H9 (cell line): ENCODE results near the gene TNC. TPM values are rescaled to one million over a fixed set of nuclear protein-coding genes. Genes with fewer than 3 reads are reported as not detected.

Experiments
- DNase-seq: peaks from one replicate; pipeline ENCODE4 v3.0.0-alpha.2; 2017
- H2AFZ ChIP-seq: one replicate; pipeline ENCODE4 v1.6.1; 2013; ENCODE audit warnings: mild to moderate bottlenecking, low read length, control low read depth, moderate library complexity
- H2AK5ac ChIP-seq: 2 replicates; pipeline ENCODE4 v1.6.1; 2013; ENCODE audit warnings: low read length, control low read depth, mixed read lengths; ENCODE audit not compliant: insufficient read length
- H2BK120ac ChIP-seq: one replicate; pipeline ENCODE4 v1.6.1; 2013; ENCODE audit warnings: low read depth, mild to moderate bottlenecking, low read length, control low read depth, inconsistent platforms; ENCODE audit not compliant: poor library complexity, severe bottlenecking
- H2BK12ac ChIP-seq: 2 replicates; pipeline ENCODE4 v1.6.1; 2013; ENCODE audit warnings: low read length, control low read depth, mixed read lengths, low read depth; ENCODE audit not compliant: insufficient read length
- H2BK15ac ChIP-seq: 2 replicates; pipeline ENCODE4 v1.6.1; 2013; ENCODE audit warnings: low read depth, low read length, control low read depth
- H2BK20ac ChIP-seq: one replicate; pipeline ENCODE4 v1.6.1; 2013; ENCODE audit warnings: low read depth, mild to moderate bottlenecking, low read length, control low read depth, inconsistent platforms; ENCODE audit not compliant: poor library complexity, severe bottlenecking
- H2BK5ac ChIP-seq: 2 replicates; pipeline ENCODE4 v1.6.1; 2013; ENCODE audit warnings: low read length, control low read depth, mixed read lengths; ENCODE audit not compliant: insufficient read length
- H3K14ac ChIP-seq: 2 replicates; pipeline ENCODE4 v1.6.1; 2013; ENCODE audit warnings: low read length, control low read depth; ENCODE audit not compliant: insufficient read depth
- H3K18ac ChIP-seq: 2 replicates; pipeline ENCODE4 v1.6.1; 2013; ENCODE audit warnings: low read depth, mild to moderate bottlenecking, mixed read lengths, low read length, control low read depth; ENCODE audit not compliant: insufficient read length
- H3K23ac ChIP-seq: 2 replicates; pipeline ENCODE4 v1.6.1; 2013; ENCODE audit warnings: low read length, control low read depth, mixed read lengths, low read depth; ENCODE audit not compliant: insufficient read length
- H3K23me2 ChIP-seq: 2 replicates; pipeline ENCODE4 v1.6.1; 2013; ENCODE audit warnings: low read depth, mild to moderate bottlenecking, mixed read lengths, low read length, control low read depth; ENCODE audit not compliant: insufficient read length, poor library complexity, severe bottlenecking
- H3K27ac ChIP-seq: 2 replicates; pipeline ENCODE4 v1.5.1; 2013; ENCODE audit warnings: low read length, control low read depth, mixed read lengths, low read depth; ENCODE audit not compliant: insufficient read length
- H3K27me3 ChIP-seq: 2 replicates; pipeline ENCODE4 v1.6.1; 2013; ENCODE audit warnings: low read length, control low read depth, inconsistent platforms; ENCODE audit not compliant: insufficient read depth
- H3K4ac ChIP-seq: 2 replicates; pipeline ENCODE4 v1.6.1; 2013; ENCODE audit warnings: low read depth, mild to moderate bottlenecking, control low read depth, inconsistent platforms, low read length, moderate library complexity
- H3K4me1 ChIP-seq: 2 replicates; pipeline ENCODE4 v1.6.1; 2013; ENCODE audit warnings: low read length, control low read depth, inconsistent platforms; ENCODE audit not compliant: insufficient read depth
- H3K4me2 ChIP-seq: 2 replicates; pipeline ENCODE4 v1.6.1; 2013; ENCODE audit warnings: low read length, control low read depth, mixed read lengths; ENCODE audit not compliant: insufficient read length, insufficient read depth
- H3K56ac ChIP-seq: 2 replicates; pipeline ENCODE4 v1.6.1; 2013; ENCODE audit warnings: low read depth, mild to moderate bottlenecking, mixed read lengths, low read length, control low read depth; ENCODE audit not compliant: insufficient read length
- H3K79me1 ChIP-seq: 2 replicates; pipeline ENCODE4 v1.6.1; 2013; ENCODE audit warnings: low read depth, mild to moderate bottlenecking, moderate library complexity, low read length, control low read depth, inconsistent platforms; ENCODE audit not compliant: insufficient read depth, poor library complexity, severe bottlenecking
- H3K79me2 ChIP-seq: 2 replicates; pipeline ENCODE4 v1.6.1; 2013; ENCODE audit warnings: low read length, control low read depth, inconsistent platforms; ENCODE audit not compliant: insufficient read depth
- H3K9ac ChIP-seq: 2 replicates; pipeline ENCODE4 v1.6.1; 2013; ENCODE audit warnings: low read length, control low read depth, mixed read lengths; ENCODE audit not compliant: insufficient read length; ENCODE audit errors: extremely low read depth
- H3K9me3 ChIP-seq: one replicate; pipeline ENCODE4 v1.6.1; 2013; ENCODE audit warnings: low read depth, low read length, inconsistent platforms; ENCODE audit not compliant: control insufficient read depth
- H3T11ph ChIP-seq: one replicate; pipeline ENCODE4 v1.6.1; 2013; ENCODE audit warnings: mild to moderate bottlenecking, low read length, control low read depth, inconsistent platforms
- H4K20me1 ChIP-seq: one replicate; pipeline ENCODE4 v1.6.1; 2013; ENCODE audit not compliant: control insufficient read depth, insufficient read length, insufficient read depth
- H4K5ac ChIP-seq: 2 replicates; pipeline ENCODE4 v1.6.1; 2013; ENCODE audit warnings: low read depth, mild to moderate bottlenecking, mixed read lengths, low read length, control low read depth; ENCODE audit not compliant: insufficient read length
- H4K8ac ChIP-seq: replicated peaks from 2 replicates; pipeline ENCODE4 v1.6.1; 2013; ENCODE audit warnings: low read length, control low read depth, mixed read lengths, low read depth; ENCODE audit not compliant: insufficient read length
- H4K91ac ChIP-seq: 2 replicates; pipeline ENCODE4 v1.6.1; 2013; ENCODE audit warnings: low read depth, mild to moderate bottlenecking, moderate library complexity, mixed read lengths, low read length, control low read depth; ENCODE audit not compliant: insufficient read length
- H3K27ac Mint-ChIP-seq, 3 experiments: 2 replicates in 2 of 3; 3 replicates in 1 of 3; pipeline ENCODE4 v1.8.0; 2020 to 2021; ENCODE audit warnings: mixed read lengths in 3 of 3, mild to moderate bottlenecking in 1 of 3, moderate library complexity in 1 of 3
- H3K27me3 Mint-ChIP-seq: 2 replicates; pipeline ENCODE4 v1.8.0; 2021; ENCODE audit warnings: low read depth, mild to moderate bottlenecking, moderate library complexity, mixed read lengths
- H3K36me3 Mint-ChIP-seq, 3 experiments: 2 replicates in 2 of 3; 3 replicates in 1 of 3; pipeline ENCODE4 v1.8.0; 2020 to 2021; ENCODE audit warnings: low read depth in 3 of 3, mixed read lengths in 3 of 3; ENCODE audit not compliant: insufficient read depth in 1 of 3
- H3K4me1 Mint-ChIP-seq, 2 experiments: 2 replicates each; pipeline ENCODE4 v1.8.0; 2020; ENCODE audit warnings: mixed read lengths in 2 of 2
- H3K4me3 Mint-ChIP-seq, 2 experiments: 2 replicates in 1 of 2; 3 replicates in 1 of 2; pipeline ENCODE4 v1.8.0; 2020 to 2021; ENCODE audit warnings: mild to moderate bottlenecking in 2 of 2, mixed read lengths in 2 of 2, moderate library complexity in 1 of 2
- H3K9me3 Mint-ChIP-seq, 2 experiments: 2 replicates in 1 of 2; 3 replicates in 1 of 2; pipeline ENCODE4 v1.8.0; 2020; ENCODE audit warnings: mild to moderate bottlenecking in 2 of 2, mixed read lengths in 2 of 2, moderate library complexity in 1 of 2
- CTCF ChIP-seq: fragments of 200-600 bp; sonication (generic); conservative IDR thresholded peaks from 3 replicates; pipeline ENCODE4 v1.8.0; 2021; ENCODE audit warnings: antibody characterized with exemption, mild to moderate bottlenecking
- WGBS: extraction: QIAGEN DNeasy Blood & Tissue Kit; methylation state at CpG from one replicate; pipeline ENCODE4 v1.1.7; 2013; ENCODE audit warnings: missing lambda C conversion rate, low lambda C conversion rate, mixed read lengths; ENCODE audit not compliant: insufficient read length; ENCODE audit errors: extremely low coverage; 5-methylcytosine and 5-hydroxymethylcytosine counted together
- total RNA-seq: library from RNA; stranded (reverse); gene quantifications from 2 replicates; pipeline ENCODE4 v1.2.1, GENCODE V29; 2021

Gene TNC
- total RNA-seq, 1 experiment from 2014 or later: 0.63 TPM

GRCh38 chr9:115146581-115147021, 28.6 kb upstream of the TNC start:
- no peak overlapping the region for H3K4me2 ChIP-seq
- H3K36me3 Mint-ChIP-seq: no peaks in the 10 kb centered on the region
- TF ChIP-seq CTCF: no peak
- H3K27ac Mint-ChIP-seq: peak overlapping the region in 1 of 3 experiments; percentile 23; a peak in 2 of 7 replicates
- H3K9me3 ChIP-seq: no peaks in the 10 kb centered on the region
- H3K27me3 ChIP-seq: no peaks in the 10 kb centered on the region
- H3K4ac ChIP-seq: no peak overlapping the region
- no peak overlapping the region for H3K56ac ChIP-seq
- no peak overlapping the region for H3K23ac ChIP-seq
- no peaks in the 10 kb centered on the region for H3K4me1 ChIP-seq
- no peaks in the 10 kb centered on the region for H4K20me1 ChIP-seq
- no peak overlapping the region for H4K5ac ChIP-seq
- no peak overlapping the region for H3K9ac ChIP-seq
- H3T11ph ChIP-seq: no peak overlapping the region
- no peak overlapping the region for H4K8ac ChIP-seq
- H3K27me3 Mint-ChIP-seq: peaks cover 10% of the 10 kb centered on the region
- H2BK12ac ChIP-seq: no peak overlapping the region
- H3K79me1 ChIP-seq: no peaks in the 10 kb centered on the region
- H3K4me3 Mint-ChIP-seq: no peak overlapping the region
- no peak overlapping the region for H2BK20ac ChIP-seq
- H3K14ac ChIP-seq: no peak overlapping the region
- H3K27ac ChIP-seq: no peak overlapping the region
- no peak overlapping the region for H3K18ac ChIP-seq
- no peak for DNase-seq
- peaks cover 2 to 6% of the 10 kb centered on the region in 2 experiments; a peak in 2 of 4 replicates for H3K4me1 Mint-ChIP-seq
- H2AK5ac ChIP-seq: no peak overlapping the region
- no peaks in the 10 kb centered on the region for H3K79me2 ChIP-seq
- H2BK120ac ChIP-seq: no peak overlapping the region
- no CpG with 5 or more reads among the region's 4 CpGs for WGBS
- H2BK15ac ChIP-seq: no peak overlapping the region
- H3K9me3 Mint-ChIP-seq: no peaks in the 10 kb centered on the region
- H2BK5ac ChIP-seq: no peak overlapping the region
- H2AFZ ChIP-seq: no peak overlapping the region
- H4K91ac ChIP-seq: no peak overlapping the region
- no peaks in the 10 kb centered on the region for H3K23me2 ChIP-seq
